Measurements from ENCODE around the gene IKZF3.
"Not testable (repeated sequence)": the region's sequence is repeated elsewhere in the genome, so short reads cannot be mapped to it uniquely, and the experiment has no call there.

The IKZF3 gene

GRCh38 chr17:39868554-39868942 is 4.4 kb upstream of the IKZF3 start:
- no peak for TF ChIP-seq CTCF (IDR thresholded peaks at IDR 0.05; ENCODE audit: insufficient read depth, low read depth, low read length, missing control alignments)
- no peak for DNase-seq (ENCODE audit: low read depth)
- no peak overlapping the region for H3K4me3 ChIP-seq (ENCODE audit: low read length)

GRCh38 chr17:39867880-39868553 is 3.9 kb upstream of the IKZF3 start, which contains the start of gene ZPBP2:
Gene ZPBP2 (plus strand): TSS chr17:39868202. CDS start chr17:39868355, 153 bp downstream.
- no peak for TF ChIP-seq CTCF (IDR thresholded peaks at IDR 0.05; ENCODE audit: insufficient read depth, low read depth, low read length, missing control alignments)

GRCh38 chr17:39867084-39867879 is 3.2 kb upstream of the IKZF3 start:
- no peak for DNase-seq (ENCODE audit: low read depth)
- H3K4me3 ChIP-seq (ENCODE audit: low read length) = no peak overlapping the region
- TF ChIP-seq CTCF (IDR thresholded peaks at IDR 0.05; ENCODE audit: insufficient read depth, low read depth, low read length, missing control alignments) = no peak

More at GRCh38 chr17:39867880-39868553, 3.9 kb upstream of the IKZF3 start, which contains the start of gene ZPBP2:
- H3K4me3 ChIP-seq (ENCODE audit: low read length) = no peak within 1 kb of the TSS
- DNase-seq (ENCODE audit: low read depth) = no peak

GRCh38 chr17:39866013-39866730 is 2.1 kb upstream of the IKZF3 start:
- TF ChIP-seq CTCF (IDR thresholded peaks at IDR 0.05; ENCODE audit: insufficient read depth, low read depth, low read length, missing control alignments) = no peak
- no peak for DNase-seq (ENCODE audit: low read depth)
- no peak overlapping the region for H3K4me3 ChIP-seq (ENCODE audit: low read length)

- H3K4me3 ChIP-seq (ENCODE audit: low read length) = no peak overlapping the region
- TF ChIP-seq CTCF (IDR thresholded peaks at IDR 0.05; ENCODE audit: insufficient read depth, low read depth, low read length, missing control alignments) = no peak
These were observed 731 bp downstream of the IKZF3 start for GRCh38 chr17:39863244-39863917.

GRCh38 chr17:39861235-39861634 is 2.9 kb downstream of the IKZF3 start:
- no peak overlapping the region for H3K4me3 ChIP-seq (ENCODE audit: low read length)
- no peak for DNase-seq (ENCODE audit: low read depth)
- TF ChIP-seq CTCF (IDR thresholded peaks at IDR 0.05; ENCODE audit: insufficient read depth, low read depth, low read length, missing control alignments) = no peak

More at GRCh38 chr17:39863244-39863917, 731 bp downstream of the IKZF3 start:
- DNase-seq (ENCODE audit: low read depth) = no peak

GRCh38 chr17:39855911-39856649 is 8.0 kb downstream of the IKZF3 start:
- not testable (repeated sequence) for H3K4me3 ChIP-seq (ENCODE audit: low read length); DNase-seq (ENCODE audit: low read depth)

Measured in epithelial cell of esophagus (primary cell).